ENCODE data around the gene DPRX. TPM values are rescaled to one million over a fixed set of nuclear protein-coding genes. Genes with fewer than 3 reads are reported as not detected.

Gene DPRX
- total and polyA plus RNA-seq, 2 of the 13 experiments (the other 11 are each of a cell fraction or from before 2014, with no cell fraction given), result not detected

DNA sequence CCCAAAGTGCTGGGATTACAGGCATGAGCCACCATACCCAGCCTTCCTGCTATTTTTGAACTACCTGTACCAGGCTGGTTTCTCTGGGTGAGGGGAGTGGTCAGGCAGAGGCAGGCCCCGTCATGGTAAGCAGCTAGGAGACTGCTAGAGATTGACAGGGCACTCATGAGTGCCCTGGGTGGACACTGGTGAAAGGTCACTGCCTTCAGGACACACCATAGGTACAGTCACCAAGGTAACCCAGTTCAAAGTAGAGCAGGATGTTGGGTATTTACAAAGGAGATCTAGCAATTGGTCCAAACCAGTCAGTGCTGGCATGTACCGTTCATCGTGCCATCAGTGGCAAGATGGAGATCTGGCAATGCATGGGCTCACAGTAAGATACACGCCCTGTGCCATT lies 25.5 kb downstream of the DPRX start (continued):
- TF ChIP-seq SOX13 (IDR thresholded peaks at IDR 0.05) (no peak), SOX13 (CRISPR knock-in tag; conservative IDR thresholded peaks at IDR 0.05 in 1 of 2, IDR thresholded peaks at IDR 0.05 in 1 of 2) (no peak; a peak in 1 of 4 replicates), TCF7 (IDR thresholded peaks at IDR 0.05; ENCODE audit: low read depth) (peak; percentile 45; the same call in 1 of the 2 replicates), BCL6 (CRISPR knock-in tag; IDR thresholded peaks at IDR 0.05) (0 out of 2 replicates have a peak, but pooled peaks have one; percentile 36), ZNF772 (CRISPR knock-in tag; IDR thresholded peaks at IDR 0.05) (no peak), HIC2 (CRISPR knock-in tag; IDR thresholded peaks at IDR 0.05; ENCODE audit: low read depth) (peak; percentile 75; the same call in 1 of the 2 replicates), HDAC2 (CRISPR knock-in tag; IDR thresholded peaks at IDR 0.05) (peak; percentile 46; the same call in 1 of the 2 replicates), KDM2A (CRISPR knock-in tag; IDR thresholded peaks at IDR 0.05; ENCODE audit: borderline replicate concordance, low read depth) (0 out of 2 replicates have a peak, but pooled peaks have one; percentile 23), TBX3 (IDR thresholded peaks at IDR 0.05; ENCODE audit: borderline replicate concordance) (no peak), ZNF460 (CRISPR knock-in tag; IDR thresholded peaks at IDR 0.05; ENCODE audit: borderline replicate concordance) (no peak), TAF15 (IDR thresholded peaks at IDR 0.05; ENCODE audit: low read depth, low read length, poor library complexity, severe bottlenecking) (no peak), ZNF674 (CRISPR knock-in tag; IDR thresholded peaks at IDR 0.05; ENCODE audit: low read depth) (no peak), SAP130 (CRISPR knock-in tag; IDR thresholded peaks at IDR 0.05; ENCODE audit: low read depth) (peak; percentile 39; the same call in 1 of the 2 replicates)
- TF ChIP-seq, protein P1, sequence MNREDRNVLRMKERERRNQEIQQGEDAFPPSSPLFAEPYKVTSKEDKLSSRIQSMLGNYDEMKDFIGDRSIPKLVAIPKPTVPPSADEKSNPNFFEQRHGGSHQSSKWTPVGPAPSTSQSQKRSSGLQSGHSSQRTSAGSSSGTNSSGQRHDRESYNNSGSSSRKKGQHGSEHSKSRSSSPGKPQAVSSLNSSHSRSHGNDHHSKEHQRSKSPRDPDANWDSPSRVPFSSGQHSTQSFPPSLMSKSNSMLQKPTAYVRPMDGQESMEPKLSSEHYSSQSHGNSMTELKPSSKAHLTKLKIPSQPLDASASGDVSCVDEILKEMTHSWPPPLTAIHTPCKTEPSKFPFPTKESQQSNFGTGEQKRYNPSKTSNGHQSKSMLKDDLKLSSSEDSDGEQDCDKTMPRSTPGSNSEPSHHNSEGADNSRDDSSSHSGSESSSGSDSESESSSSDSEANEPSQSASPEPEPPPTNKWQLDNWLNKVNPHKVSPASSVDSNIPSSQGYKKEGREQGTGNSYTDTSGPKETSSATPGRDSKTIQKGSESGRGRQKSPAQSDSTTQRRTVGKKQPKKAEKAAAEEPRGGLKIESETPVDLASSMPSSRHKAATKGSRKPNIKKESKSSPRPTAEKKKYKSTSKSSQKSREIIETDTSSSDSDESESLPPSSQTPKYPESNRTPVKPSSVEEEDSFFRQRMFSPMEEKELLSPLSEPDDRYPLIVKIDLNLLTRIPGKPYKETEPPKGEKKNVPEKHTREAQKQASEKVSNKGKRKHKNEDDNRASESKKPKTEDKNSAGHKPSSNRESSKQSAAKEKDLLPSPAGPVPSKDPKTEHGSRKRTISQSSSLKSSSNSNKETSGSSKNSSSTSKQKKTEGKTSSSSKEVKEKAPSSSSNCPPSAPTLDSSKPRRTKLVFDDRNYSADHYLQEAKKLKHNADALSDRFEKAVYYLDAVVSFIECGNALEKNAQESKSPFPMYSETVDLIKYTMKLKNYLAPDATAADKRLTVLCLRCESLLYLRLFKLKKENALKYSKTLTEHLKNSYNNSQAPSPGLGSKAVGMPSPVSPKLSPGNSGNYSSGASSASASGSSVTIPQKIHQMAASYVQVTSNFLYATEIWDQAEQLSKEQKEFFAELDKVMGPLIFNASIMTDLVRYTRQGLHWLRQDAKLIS (CRISPR knock-in tag; IDR thresholded peaks at IDR 0.05), result no peak
- TF ChIP-seq, protein P2, sequence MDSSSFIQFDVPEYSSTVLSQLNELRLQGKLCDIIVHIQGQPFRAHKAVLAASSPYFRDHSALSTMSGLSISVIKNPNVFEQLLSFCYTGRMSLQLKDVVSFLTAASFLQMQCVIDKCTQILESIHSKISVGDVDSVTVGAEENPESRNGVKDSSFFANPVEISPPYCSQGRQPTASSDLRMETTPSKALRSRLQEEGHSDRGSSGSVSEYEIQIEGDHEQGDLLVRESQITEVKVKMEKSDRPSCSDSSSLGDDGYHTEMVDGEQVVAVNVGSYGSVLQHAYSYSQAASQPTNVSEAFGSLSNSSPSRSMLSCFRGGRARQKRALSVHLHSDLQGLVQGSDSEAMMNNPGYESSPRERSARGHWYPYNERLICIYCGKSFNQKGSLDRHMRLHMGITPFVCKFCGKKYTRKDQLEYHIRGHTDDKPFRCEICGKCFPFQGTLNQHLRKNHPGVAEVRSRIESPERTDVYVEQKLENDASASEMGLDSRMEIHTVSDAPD (CRISPR knock-in tag; IDR thresholded peaks at IDR 0.05), result peak; percentile 43; the same call in 1 of the 2 replicates
- TF ChIP-seq, protein P3, sequence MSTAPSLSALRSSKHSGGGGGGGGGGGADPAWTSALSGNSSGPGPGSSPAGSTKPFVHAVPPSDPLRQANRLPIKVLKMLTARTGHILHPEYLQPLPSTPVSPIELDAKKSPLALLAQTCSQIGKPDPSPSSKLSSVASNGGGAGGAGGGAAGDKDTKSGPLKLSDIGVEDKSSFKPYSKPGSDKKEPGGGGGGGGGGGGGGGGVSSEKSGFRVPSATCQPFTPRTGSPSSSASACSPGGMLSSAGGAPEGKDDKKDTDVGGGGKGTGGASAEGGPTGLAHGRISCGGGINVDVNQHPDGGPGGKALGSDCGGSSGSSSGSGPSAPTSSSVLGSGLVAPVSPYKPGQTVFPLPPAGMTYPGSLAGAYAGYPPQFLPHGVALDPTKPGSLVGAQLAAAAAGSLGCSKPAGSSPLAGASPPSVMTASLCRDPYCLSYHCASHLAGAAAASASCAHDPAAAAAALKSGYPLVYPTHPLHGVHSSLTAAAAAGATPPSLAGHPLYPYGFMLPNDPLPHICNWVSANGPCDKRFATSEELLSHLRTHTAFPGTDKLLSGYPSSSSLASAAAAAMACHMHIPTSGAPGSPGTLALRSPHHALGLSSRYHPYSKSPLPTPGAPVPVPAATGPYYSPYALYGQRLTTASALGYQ (CRISPR knock-in tag; IDR thresholded peaks at IDR 0.05), result no peak
- TF ChIP-seq, protein P4, sequence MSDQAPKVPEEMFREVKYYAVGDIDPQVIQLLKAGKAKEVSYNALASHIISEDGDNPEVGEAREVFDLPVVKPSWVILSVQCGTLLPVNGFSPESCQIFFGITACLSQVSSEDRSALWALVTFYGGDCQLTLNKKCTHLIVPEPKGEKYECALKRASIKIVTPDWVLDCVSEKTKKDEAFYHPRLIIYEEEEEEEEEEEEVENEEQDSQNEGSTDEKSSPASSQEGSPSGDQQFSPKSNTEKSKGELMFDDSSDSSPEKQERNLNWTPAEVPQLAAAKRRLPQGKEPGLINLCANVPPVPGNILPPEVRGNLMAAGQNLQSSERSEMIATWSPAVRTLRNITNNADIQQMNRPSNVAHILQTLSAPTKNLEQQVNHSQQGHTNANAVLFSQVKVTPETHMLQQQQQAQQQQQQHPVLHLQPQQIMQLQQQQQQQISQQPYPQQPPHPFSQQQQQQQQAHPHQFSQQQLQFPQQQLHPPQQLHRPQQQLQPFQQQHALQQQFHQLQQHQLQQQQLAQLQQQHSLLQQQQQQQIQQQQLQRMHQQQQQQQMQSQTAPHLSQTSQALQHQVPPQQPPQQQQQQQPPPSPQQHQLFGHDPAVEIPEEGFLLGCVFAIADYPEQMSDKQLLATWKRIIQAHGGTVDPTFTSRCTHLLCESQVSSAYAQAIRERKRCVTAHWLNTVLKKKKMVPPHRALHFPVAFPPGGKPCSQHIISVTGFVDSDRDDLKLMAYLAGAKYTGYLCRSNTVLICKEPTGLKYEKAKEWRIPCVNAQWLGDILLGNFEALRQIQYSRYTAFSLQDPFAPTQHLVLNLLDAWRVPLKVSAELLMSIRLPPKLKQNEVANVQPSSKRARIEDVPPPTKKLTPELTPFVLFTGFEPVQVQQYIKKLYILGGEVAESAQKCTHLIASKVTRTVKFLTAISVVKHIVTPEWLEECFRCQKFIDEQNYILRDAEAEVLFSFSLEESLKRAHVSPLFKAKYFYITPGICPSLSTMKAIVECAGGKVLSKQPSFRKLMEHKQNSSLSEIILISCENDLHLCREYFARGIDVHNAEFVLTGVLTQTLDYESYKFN (CRISPR knock-in tag; conservative IDR thresholded peaks at IDR 0.05), result peak; percentile 79
